Activated CD8-positive, alpha-beta memory T cell treated with anti-CD3 and anti-CD28 coated beads, Interleukin-2, amount 50 U/mL, for 1 hour (primary cell): ENCODE measurements around the gene SLC66A1.
A peak's percentile ranks its signal among the peaks of the same experiment; 100 is the strongest.

Experiments used
- DNase-seq: peaks from one replicate; pipeline ENCODE4 v3.0.0-alpha.2; 2020; ENCODE audit errors: extremely low read depth

SLC66A1 gene

GRCh38 chr1:19325368-19325957, 13.3 kb downstream of the SLC66A1 start:
- DNase-seq = no peak

DNA sequence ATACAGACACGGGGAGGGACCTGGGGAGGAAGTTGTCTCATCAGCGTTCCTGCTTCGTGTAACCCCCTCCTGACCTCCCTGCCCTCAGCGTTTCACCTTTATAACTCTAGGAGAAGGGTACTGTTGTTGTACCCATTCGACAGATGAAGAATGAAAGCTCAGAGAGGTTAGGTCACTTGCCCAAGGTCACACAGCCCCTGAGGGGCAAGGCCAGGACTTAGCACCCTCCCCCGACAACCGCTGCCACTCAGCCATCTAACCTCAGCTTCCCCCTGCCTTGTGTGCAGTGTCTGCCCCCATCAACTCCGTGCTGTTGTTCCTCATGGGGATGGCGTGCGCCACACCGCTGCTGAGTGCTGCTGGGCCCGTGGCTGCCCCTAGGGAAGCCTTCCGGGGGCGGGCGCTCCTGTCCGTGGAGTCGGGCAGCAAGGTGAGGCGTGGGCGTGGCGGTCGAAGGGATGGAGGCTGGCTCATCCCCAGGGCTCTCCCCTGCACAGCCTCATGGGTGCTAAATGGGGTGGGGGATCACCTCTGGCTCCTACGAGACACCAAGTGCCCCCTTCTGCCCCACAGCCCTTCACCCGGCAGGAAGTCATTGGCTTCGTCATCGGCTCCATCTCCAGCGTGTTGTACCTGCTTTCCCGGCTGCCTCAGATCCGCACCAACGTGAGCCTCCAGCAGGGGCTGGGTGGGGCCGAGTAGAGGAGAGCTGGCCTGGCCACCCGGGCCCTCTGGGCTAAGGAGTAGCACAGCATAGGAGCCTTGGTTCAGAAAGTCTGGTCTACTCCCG, 14.0 kb downstream of the SLC66A1 start:
- DNase-seq = no peak

GRCh38 chr1:19326748-19327065, 14.6 kb downstream of the SLC66A1 start:
- DNase-seq = no peak

DNA sequence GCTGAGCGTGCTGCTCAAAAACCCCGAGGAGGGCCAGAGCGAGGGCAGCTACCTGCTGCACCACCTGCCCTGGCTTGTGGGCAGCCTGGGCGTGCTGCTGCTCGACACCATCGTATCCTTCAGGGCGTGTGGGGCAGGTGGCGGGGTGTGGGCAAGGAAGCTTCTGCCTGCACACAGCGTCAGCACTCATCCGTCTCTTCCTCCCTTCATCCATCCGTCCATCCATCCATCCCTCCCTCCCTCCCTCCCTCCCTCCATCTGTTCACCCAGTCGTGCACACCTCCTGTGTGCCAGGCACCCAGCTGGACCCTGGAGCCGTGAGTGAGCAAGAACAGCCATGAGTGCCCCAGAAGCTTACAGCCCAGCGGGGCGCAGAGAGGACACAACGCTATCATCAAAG, 15.2 kb downstream of the SLC66A1 start:
- DNase-seq = no peak

GRCh38 chr1:19327736-19328135, 15.6 kb downstream of the SLC66A1 start:
- no peak for DNase-seq

DNA sequence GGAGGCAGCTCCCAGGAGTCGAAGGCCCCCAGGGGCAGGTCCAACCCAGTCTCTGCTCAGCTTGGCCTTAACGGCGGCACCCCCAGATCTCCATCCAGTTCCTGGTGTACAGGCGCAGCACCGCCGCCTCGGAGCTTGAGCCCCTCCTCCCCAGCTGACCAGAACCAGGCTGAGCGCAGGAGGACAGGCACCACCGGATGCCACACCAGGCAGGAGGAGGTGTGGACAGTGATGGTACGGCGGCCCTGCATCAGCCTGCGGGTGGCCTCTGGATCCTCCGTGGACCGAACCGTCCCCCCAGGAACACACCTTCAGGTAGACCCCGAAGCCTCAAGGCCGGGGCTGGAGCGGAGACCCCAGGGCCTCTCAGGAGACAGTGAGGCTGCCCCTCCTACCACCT, 16.4 kb downstream of the SLC66A1 start:
- DNase-seq = no peak

DNA sequence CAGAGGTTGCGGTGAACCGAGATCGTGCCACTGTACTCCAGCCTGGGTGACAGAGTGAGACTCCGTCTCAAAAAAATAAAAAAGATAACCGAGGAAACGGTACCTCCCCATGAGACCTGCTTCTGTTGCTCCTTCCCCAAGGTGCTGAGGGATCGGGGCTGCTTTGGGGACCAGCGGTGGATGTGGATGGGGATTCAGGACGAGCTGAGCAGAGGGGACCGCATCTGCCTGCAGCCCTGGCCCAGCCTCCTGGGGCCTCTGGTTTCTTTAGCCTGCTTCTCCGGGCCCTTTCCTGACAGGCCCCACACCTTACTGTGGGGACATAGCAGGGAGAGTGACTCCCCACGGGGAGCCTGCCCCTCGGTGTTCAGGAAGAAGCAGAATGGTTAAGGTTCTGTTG, 17.1 kb downstream of the SLC66A1 start:
- no peak for DNase-seq

- DNase-seq = no peak
Observed at GRCh38 chr1:19329611-19330010, 17.5 kb downstream of the SLC66A1 start.

GRCh38 chr1:19330449-19331135, 18.5 kb downstream of the SLC66A1 start:
- DNase-seq = no peak

- DNase-seq = no peak
Observed at GRCh38 chr1:19331262-19331878, 19.2 kb downstream of the SLC66A1 start.

- DNase-seq = no peak
Observed at GRCh38 chr1:19332832-19333231, 20.7 kb downstream of the SLC66A1 start.

DNA sequence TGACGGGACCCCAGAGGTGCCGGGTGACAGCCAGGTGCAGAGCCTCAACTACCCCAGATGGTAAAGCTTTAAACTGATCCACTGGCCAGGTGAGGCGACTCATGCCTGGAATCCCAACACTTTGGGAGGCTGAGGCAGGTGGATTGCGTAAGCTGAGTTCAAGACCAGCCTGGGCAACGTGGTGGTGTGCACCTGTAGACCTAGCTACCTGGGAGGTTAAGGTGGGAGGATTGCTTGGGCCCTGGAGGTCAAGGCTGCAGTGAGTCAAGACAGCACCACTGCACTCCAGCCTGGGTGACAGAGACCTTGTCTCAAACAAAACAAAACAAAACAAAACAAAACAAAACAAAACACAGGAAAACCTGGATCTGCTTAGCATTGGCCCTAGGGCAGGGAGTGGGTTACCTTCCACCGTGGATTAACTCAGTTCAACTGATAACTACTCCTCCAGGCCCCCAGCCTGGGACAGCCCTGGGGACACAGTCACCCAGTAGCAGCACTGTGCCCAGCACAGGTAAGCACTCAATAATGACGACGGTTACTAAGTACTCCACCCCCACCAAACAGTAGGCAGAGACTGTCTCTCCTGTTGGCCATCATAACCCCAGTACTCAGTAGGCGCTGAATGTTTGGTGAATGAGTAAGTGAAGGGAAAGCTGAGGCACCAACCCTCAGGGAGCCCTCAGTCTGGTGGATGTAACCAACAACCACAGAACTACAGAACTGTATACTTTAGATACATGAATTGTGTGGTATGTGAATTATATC, 21.6 kb downstream of the SLC66A1 start:
- no peak for DNase-seq

- no peak for DNase-seq
Observed at GRCh38 chr1:19336543-19336942, 24.4 kb downstream of the SLC66A1 start.

DNA sequence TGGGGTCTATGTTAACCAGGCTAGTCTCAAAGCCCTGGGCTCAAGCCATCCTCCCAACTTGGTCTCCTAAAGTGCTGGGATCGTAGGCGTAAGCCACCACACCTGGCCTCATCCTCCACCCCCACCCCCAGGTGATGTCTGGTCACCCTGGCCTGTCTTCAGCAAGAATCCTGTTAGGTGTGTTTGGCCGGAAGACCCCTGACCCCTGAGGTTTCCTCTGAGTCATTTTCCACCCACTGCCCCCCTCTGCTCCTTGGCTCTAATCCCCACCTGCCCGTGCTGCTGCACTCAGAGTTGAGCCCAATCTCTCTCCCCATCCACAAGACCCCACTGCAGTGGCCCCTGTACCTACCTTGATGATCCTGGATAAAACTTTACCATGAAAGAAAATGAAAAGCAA, 25.2 kb downstream of the SLC66A1 start:
- no peak for DNase-seq

GRCh38 chr1:19338323-19338762, 26.2 kb downstream of the SLC66A1 start:
- no peak for DNase-seq

- no peak for DNase-seq
Observed at GRCh38 chr1:19339214-19339861, 27.2 kb downstream of the SLC66A1 start.

GRCh38 chr1:19340387-19340937, 28.3 kb downstream of the SLC66A1 start:
- DNase-seq = no peak

DNA sequence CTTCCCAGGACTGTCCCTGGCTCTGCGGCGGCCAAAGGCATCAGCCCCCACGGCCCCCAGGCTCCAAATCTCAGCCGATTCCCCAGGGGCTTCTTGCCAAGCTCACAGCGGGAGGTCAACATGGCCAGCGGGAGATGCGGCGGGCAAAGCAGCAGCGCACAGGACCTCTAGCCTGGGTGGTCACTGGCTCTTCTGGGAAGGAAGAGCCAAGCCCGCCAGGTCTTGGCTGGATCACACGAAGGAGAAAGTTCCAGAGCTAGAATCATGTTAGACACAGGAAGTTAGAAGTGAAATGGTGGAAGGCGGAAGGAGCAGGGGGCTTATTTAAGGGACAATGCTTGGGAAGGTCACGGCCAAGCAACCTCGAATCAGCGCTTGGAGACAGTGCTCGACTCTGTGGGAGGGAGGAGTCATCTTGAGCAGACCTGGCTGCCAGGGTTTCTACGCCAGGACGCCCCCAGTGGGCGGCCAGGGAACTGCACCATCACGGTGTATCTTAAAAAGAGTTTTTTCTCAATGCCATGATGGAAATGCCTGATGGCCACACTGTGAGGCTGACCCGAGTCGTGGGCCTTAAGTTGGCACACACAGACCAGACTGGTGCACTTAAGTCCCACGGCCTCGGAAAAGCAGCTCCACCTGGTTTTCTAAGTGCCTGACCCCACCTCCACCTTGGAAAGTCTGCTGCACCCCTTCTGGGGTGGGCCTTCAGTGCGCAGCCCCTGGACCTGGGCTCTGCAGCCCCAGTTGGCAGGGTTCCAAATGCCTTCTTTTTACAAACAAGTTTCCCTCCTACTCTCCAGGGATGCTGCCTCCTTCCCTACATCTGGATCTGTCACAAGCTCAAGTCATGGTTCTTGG, 29.3 kb downstream of the SLC66A1 start:
- DNase-seq = peak; percentile 23

DNA sequence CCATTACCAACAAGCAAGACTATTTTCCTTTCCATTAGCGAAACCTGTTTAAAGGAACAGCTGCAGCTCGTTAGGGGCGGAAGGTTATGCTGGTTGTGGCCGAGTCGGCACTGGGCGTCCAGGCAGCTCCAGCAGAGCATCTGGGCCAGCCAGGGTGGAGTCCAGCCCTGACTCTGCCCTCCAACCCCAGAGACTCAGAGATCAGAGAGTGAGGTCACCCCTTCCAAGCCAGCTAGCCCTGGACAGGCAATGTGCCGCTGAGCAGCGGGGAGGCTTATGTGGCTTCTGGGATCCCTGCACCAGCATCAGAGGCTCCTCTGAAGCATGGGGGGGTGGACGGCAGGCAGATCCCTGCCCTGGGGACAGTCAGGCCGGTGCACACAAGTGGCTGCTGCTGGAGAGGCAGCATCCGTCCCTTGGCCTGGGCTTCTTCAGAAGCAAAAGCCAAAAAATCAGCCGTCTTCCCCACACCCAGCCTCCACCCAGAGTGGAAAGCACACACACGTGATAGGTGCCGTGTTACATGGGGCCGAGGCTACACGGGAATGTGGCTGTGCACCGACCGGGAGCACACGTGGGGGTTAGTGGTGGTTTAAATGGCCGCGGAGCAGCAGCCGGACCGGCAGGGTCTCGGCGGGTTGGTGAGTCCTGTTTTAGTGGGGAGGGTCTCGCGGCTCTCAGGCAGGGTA, 30.1 kb downstream of the SLC66A1 start:
- no peak for DNase-seq
